DOHH2 (cell line): ENCODE data around the gene DUSP28.
A peak's percentile ranks its signal among the peaks of the same experiment; 100 is the strongest.

Source experiments
- H3F3A ChIP-seq: fragments of 200-600 bp; sonication (generic), shearing (Covaris generic); 2 replicates; pipeline ENCODE4 v1.6.0; 2016; ENCODE audit warnings: antibody characterized with exemption, mild to moderate bottlenecking; ENCODE audit not compliant: control insufficient read depth, insufficient read depth
- H3K27ac ChIP-seq: fragments of 200-600 bp; sonication (generic); 2 replicates; pipeline ENCODE4 v1.5.1; 2014; ENCODE audit warnings: low read depth, mild to moderate bottlenecking, low read length, moderate library complexity
- H3K27me3 ChIP-seq: fragments of 200-600 bp; sonication (generic); 2 replicates; pipeline ENCODE4 v1.6.1; 2014; ENCODE audit warnings: mild to moderate bottlenecking, low read length, mixed read lengths; ENCODE audit not compliant: control insufficient read depth
- H3K36me3 ChIP-seq: fragments of 200-600 bp; sonication (generic); 2 replicates; pipeline ENCODE4 v1.6.1; 2014; ENCODE audit warnings: mild to moderate bottlenecking, low read length, moderate library complexity, mixed read lengths; ENCODE audit not compliant: control insufficient read depth
- H3K4me1 ChIP-seq: fragments of 200-600 bp; sonication (generic); 2 replicates; pipeline ENCODE4 v1.6.1; 2014; ENCODE audit warnings: mild to moderate bottlenecking, low read length, mixed read lengths; ENCODE audit not compliant: control insufficient read depth
- H3K4me2 ChIP-seq: fragments of 200-600 bp; sonication (generic); 2 replicates; pipeline ENCODE4 v1.6.0; 2014; ENCODE audit warnings: mild to moderate bottlenecking, low read length, moderate library complexity
- H3K4me3 ChIP-seq: fragments of 200-600 bp; sonication (generic); 2 replicates; pipeline ENCODE4 v1.5.1; 2014; ENCODE audit warnings: mild to moderate bottlenecking, low read length, mixed read lengths
- H3K79me2 ChIP-seq: fragments of 200-600 bp; sonication (generic); 2 replicates; pipeline ENCODE4 v1.6.1; 2014; ENCODE audit warnings: mild to moderate bottlenecking, low read length, mixed read lengths; ENCODE audit not compliant: control insufficient read depth
- H3K9me2 ChIP-seq: fragments of 200-600 bp; sonication (generic); replicated peaks from 2 replicates; pipeline ENCODE4 v1.6.1; 2014; ENCODE audit warnings: mild to moderate bottlenecking, low read length, mixed read lengths; ENCODE audit not compliant: control insufficient read depth
- H3K9me3 ChIP-seq: fragments of 200-600 bp; sonication (generic); 2 replicates; pipeline ENCODE4 v1.6.1; 2014; ENCODE audit warnings: antibody characterized with exemption, low read length, mixed read lengths; ENCODE audit not compliant: control insufficient read depth, insufficient read depth
- H4K20me1 ChIP-seq: fragments of 200-600 bp; sonication (generic); 2 replicates; pipeline ENCODE4 v1.6.0; 2014; ENCODE audit warnings: low read depth, mild to moderate bottlenecking, antibody characterized with exemption, low read length, moderate library complexity; ENCODE audit not compliant: control insufficient read depth, insufficient read depth
- EZH2phosphoT487 ChIP-seq: fragments of 200-600 bp; sonication (generic); IDR thresholded peaks from 2 replicates; pipeline ENCODE4 v1.6.1; 2017; ENCODE audit warnings: borderline replicate concordance, mild to moderate bottlenecking, antibody characterized with exemption, low read length, moderate library complexity, mixed read lengths
- TF ChIP-seq, protein P1 (sequence below): fragments of 200-600 bp; sonication (generic); IDR thresholded peaks from one replicate; pipeline ENCODE4 v1.5.1; 2014; ENCODE audit warnings: antibody characterized with exemption, mild to moderate bottlenecking, low read depth, low read length; ENCODE audit not compliant: poor library complexity, severe bottlenecking

Gene DUSP28

DNA sequence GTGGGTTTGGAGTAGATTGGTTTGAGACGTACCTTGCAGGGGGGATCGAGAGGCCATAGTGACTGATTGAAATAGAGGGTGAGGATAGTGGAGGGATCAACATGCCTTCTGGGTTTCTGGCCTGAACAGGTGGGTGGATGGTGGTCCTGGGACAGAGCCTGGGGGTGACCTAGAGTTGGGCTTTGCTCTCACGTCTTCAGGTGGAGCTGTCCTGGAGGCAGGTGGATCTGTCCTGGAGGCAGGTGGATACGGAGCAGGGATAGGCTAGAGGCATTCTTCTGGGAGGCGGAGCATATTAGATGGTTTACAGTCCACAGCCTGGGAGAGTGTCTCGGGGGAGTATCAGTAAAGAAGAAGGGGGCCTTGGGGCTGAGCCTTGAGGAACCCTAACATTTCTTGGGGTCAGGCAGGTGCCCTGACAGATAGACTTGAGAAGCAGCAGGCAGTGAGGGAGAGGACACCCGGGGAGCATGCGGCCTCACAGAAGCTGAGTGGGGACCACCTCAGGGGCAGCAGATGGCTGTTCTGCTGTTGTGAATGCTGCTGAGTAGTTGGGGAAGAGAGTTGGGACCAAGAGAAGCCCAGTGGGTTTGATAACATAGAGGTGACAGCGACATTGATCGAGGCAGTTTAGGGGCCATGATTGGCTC lies 28.0 kb downstream of the DUSP28 start:
- no peak for TF ChIP-seq EZH2phosphoT487
- TF ChIP-seq, protein P1, sequence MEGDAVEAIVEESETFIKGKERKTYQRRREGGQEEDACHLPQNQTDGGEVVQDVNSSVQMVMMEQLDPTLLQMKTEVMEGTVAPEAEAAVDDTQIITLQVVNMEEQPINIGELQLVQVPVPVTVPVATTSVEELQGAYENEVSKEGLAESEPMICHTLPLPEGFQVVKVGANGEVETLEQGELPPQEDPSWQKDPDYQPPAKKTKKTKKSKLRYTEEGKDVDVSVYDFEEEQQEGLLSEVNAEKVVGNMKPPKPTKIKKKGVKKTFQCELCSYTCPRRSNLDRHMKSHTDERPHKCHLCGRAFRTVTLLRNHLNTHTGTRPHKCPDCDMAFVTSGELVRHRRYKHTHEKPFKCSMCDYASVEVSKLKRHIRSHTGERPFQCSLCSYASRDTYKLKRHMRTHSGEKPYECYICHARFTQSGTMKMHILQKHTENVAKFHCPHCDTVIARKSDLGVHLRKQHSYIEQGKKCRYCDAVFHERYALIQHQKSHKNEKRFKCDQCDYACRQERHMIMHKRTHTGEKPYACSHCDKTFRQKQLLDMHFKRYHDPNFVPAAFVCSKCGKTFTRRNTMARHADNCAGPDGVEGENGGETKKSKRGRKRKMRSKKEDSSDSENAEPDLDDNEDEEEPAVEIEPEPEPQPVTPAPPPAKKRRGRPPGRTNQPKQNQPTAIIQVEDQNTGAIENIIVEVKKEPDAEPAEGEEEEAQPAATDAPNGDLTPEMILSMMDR, result no peak
- peaks cover 39% of the 10 kb centered on the region for H3K4me1 ChIP-seq
- H3K4me3 ChIP-seq, result peak overlapping the region; percentile 78
- peaks cover 55% of the 10 kb centered on the region for H3K36me3 ChIP-seq
- H3K27me3 ChIP-seq, result no peaks in the 10 kb centered on the region
- no peaks in the 10 kb centered on the region for H3K9me3 ChIP-seq
- peaks cover 85% of the 10 kb centered on the region for H3K79me2 ChIP-seq
- H3K27ac ChIP-seq, result no peak overlapping the region
- peaks cover 18% of the 10 kb centered on the region for H3F3A ChIP-seq
- peaks cover 13% of the 10 kb centered on the region for H4K20me1 ChIP-seq
- no peaks in the 10 kb centered on the region for H3K9me2 ChIP-seq
- peak overlapping the region; percentile 96 for H3K4me2 ChIP-seq

DNA sequence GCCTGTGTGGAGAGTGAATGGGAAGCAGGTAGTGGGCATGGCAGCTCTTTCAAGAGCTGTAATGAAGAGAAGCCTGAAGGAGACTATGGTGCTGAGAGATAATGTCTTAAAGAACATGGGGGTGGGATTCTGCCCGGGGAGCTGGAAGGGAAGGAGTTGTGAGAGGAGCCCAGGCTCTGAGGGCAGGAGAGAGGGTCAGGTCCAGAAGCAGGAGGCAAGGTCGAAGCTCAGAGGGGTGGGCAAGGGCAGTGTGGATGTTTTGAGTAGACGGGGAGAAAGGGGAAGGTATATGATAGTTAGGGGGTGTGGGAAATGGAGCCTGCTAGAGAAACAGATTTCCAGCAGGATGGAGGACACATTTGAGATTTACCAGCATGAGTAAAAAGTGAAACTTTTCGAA lies 28.5 kb downstream of the DUSP28 start:
- no peak for TF ChIP-seq EZH2phosphoT487
- TF ChIP-seq, protein P1, result no peak
- Histone ChIP-seq H3K4me2 (peak overlapping the region; percentile 96), H3K4me3 (no peak overlapping the region; the same call in 1 of the 2 replicates)

DNA sequence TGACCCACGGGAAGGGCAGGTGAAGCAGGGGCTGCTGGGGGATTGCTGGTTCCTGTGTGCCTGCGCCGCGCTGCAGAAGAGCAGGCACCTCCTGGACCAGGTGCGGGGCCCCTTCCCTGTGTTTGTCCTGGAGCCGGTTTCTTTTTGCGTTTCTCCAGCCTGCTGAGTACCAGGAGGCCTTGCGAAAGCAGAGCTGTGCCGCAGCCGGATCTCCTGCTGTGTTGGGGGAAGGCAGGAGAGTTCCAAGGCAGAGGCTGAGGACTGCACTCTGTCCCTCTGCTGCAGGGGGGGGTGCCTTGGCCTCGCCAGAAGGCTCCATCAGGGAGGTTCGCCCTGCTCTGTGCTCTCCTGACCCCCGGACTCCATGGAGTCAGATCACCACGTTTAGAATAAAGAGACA lies 29.2 kb downstream of the DUSP28 start:
- no peak overlapping the region for H3K4me3 ChIP-seq
- no peak overlapping the region for H3K4me2 ChIP-seq
- H3K9me2 ChIP-seq, result no peaks in the 10 kb centered on the region
- peaks cover 27% of the 10 kb centered on the region for H3K4me1 ChIP-seq
- peaks cover 84% of the 10 kb centered on the region for H3K79me2 ChIP-seq
- TF ChIP-seq EZH2phosphoT487, result no peak
- TF ChIP-seq, protein P1, result no peak
- peaks cover 13% of the 10 kb centered on the region for H4K20me1 ChIP-seq
- peaks cover 14% of the 10 kb centered on the region for H3F3A ChIP-seq
- no peaks in the 10 kb centered on the region for H3K9me3 ChIP-seq
- no peaks in the 10 kb centered on the region for H3K27me3 ChIP-seq
- H3K27ac ChIP-seq, result no peak overlapping the region
- H3K36me3 ChIP-seq, result peaks cover 46% of the 10 kb centered on the region

More for the DNA sequence above, 28.5 kb downstream of the DUSP28 start:
- Histone ChIP-seq H3K9me3 (no peaks in the 10 kb centered on the region), H3K4me1 (peaks cover 34% of the 10 kb centered on the region), H3K27me3 (no peaks in the 10 kb centered on the region), H3F3A (peaks cover 18% of the 10 kb centered on the region), H4K20me1 (peaks cover 13% of the 10 kb centered on the region), H3K36me3 (peaks cover 49% of the 10 kb centered on the region), H3K79me2 (peaks cover 85% of the 10 kb centered on the region), H3K9me2 (no peaks in the 10 kb centered on the region), H3K27ac (no peak overlapping the region)
